ENCODE results near the gene SYN1.
A peak's percentile ranks its signal among the peaks of the same experiment; 100 is the strongest.

DNA sequence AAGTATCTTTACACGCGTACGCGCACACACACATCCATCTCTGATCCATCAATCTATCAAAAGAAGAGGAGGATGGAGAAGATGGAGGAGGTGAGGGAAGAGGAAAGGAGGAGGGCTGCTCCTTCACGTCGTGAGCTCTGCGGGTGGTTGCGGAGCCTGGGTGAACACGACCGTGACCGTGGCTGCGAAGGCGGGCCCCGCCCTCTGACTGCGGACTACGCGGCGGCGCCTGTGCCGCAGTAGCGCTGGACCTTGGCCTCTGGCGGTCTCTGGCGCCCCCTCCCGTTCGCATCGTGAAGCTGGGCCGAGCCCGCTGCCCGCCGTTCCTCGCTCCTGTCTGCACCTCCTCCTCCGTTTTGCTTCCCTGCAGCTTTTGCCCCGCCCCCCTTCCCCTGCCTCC, 96.4 kb downstream of the SYN1 start:
- TF ChIP-seq, protein P1, sequence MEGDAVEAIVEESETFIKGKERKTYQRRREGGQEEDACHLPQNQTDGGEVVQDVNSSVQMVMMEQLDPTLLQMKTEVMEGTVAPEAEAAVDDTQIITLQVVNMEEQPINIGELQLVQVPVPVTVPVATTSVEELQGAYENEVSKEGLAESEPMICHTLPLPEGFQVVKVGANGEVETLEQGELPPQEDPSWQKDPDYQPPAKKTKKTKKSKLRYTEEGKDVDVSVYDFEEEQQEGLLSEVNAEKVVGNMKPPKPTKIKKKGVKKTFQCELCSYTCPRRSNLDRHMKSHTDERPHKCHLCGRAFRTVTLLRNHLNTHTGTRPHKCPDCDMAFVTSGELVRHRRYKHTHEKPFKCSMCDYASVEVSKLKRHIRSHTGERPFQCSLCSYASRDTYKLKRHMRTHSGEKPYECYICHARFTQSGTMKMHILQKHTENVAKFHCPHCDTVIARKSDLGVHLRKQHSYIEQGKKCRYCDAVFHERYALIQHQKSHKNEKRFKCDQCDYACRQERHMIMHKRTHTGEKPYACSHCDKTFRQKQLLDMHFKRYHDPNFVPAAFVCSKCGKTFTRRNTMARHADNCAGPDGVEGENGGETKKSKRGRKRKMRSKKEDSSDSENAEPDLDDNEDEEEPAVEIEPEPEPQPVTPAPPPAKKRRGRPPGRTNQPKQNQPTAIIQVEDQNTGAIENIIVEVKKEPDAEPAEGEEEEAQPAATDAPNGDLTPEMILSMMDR (IDR thresholded peaks at IDR 0.05; ENCODE audit: low read depth, low read length) = peak; percentile 62
- no peak for TF ChIP-seq EZH2phosphoT487 (IDR thresholded peaks at IDR 0.05; ENCODE audit: low read depth)
